IMR-90 (cell line): Measurements from ENCODE around the gene ABHD1. TPM values are rescaled to one million over a fixed set of nuclear protein-coding genes. Genes with fewer than 3 reads are reported as not detected.

Source experiments
- ATAC-seq: fragments of 200-7000 bp; cut with Tn5 transposase; 2 replicates; pipeline ENCODE4 v1.9.1; 2020; ENCODE audit warnings: low read depth, mild to moderate bottlenecking, moderate library complexity
- BruUV-seq: library from RNA; stranded (reverse); fragments of 400-500 nt; replicated peaks from 2 replicates; lab custom pipeline; 2021; lab: Mats Ljungman, UMichigan
- CTCF ChIA-PET: fragments of 300-600 bp; formaldehyde crosslinking; extraction: SDS; loops from one replicate; lab custom pipeline; 2021; ENCODE audit warnings: antibody characterized with exemption; lab: Yijun Ruan, JAX
- POLR2A ChIA-PET: fragments of 300-600 bp; sonication (Branson Sonifier 250); formaldehyde crosslinking; loops from one replicate; lab custom pipeline; 2022; ENCODE audit warnings: antibody characterized with exemption; ENCODE audit not compliant: unreplicated experiment; lab: Charles Lee
- DNase-seq: peaks from one replicate; pipeline ENCODE4 v3.0.0; 2013
- H2AFZ ChIP-seq: replicated peaks from 2 replicates; pipeline ENCODE3; 2013; ENCODE audit warnings: low read length, mild to moderate bottlenecking; ENCODE audit not compliant: poor library complexity
- H2AK5ac ChIP-seq: 2 replicates; pipeline ENCODE4 v1.6.1; 2013; ENCODE audit warnings: low read depth, low read length, inconsistent platforms
- H2AK9ac ChIP-seq: replicated peaks from 2 replicates; pipeline ENCODE3; 2013; ENCODE audit warnings: mild to moderate bottlenecking, low read depth, low read length, moderate library complexity; ENCODE audit not compliant: poor library complexity
- H2BK120ac ChIP-seq: 2 replicates; pipeline ENCODE4 v1.6.1; 2013; ENCODE audit warnings: low read depth, low read length, inconsistent platforms
- H2BK15ac ChIP-seq: 3 replicates; pipeline ENCODE4 v1.6.1; 2013; ENCODE audit warnings: low read depth, low read length, inconsistent platforms
- H2BK20ac ChIP-seq: 2 replicates; pipeline ENCODE4 v1.6.1; 2013; ENCODE audit warnings: low read depth, mild to moderate bottlenecking, inconsistent platforms, low read length, moderate library complexity
- H2BK5ac ChIP-seq: 2 replicates; pipeline ENCODE4 v1.6.1; 2013; ENCODE audit warnings: mild to moderate bottlenecking, low read depth, low read length, inconsistent platforms; ENCODE audit not compliant: poor library complexity, severe bottlenecking
- H3K14ac ChIP-seq: replicated peaks from 2 replicates; pipeline ENCODE4 v1.6.1; 2013; ENCODE audit warnings: low read depth, low read length, inconsistent platforms
- H3K18ac ChIP-seq: 2 replicates; pipeline ENCODE4 v1.6.1; 2013; ENCODE audit warnings: low read depth, low read length, control low read depth
- H3K23ac ChIP-seq: 2 replicates; pipeline ENCODE4 v1.6.1; 2013; ENCODE audit warnings: low read depth, low read length, inconsistent platforms
- H3K27ac ChIP-seq: 2 replicates; pipeline ENCODE4 v1.5.1; 2013; ENCODE audit warnings: mild to moderate bottlenecking, control low read depth, low read length; ENCODE audit not compliant: insufficient read depth
- H3K27me3 ChIP-seq: 2 replicates; pipeline ENCODE4 v1.6.1; 2013; ENCODE audit warnings: low read length; ENCODE audit not compliant: control insufficient read depth, insufficient read depth
- H3K36me3 ChIP-seq: 2 replicates; pipeline ENCODE4 v1.6.1; 2013; ENCODE audit warnings: low read length, mixed read lengths; ENCODE audit not compliant: control insufficient read depth, insufficient read depth
- H3K4ac ChIP-seq: 2 replicates; pipeline ENCODE4 v1.6.1; 2013; ENCODE audit warnings: low read depth, low read length, inconsistent platforms
- H3K4me1 ChIP-seq: 2 replicates; pipeline ENCODE4 v1.6.1; 2013; ENCODE audit warnings: low read length, mixed read lengths; ENCODE audit not compliant: control insufficient read depth, insufficient read depth
- H3K4me2 ChIP-seq: 2 replicates; pipeline ENCODE4 v1.6.1; 2013; ENCODE audit warnings: low read depth, mild to moderate bottlenecking, control low read depth, low read length, moderate library complexity
- H3K4me3 ChIP-seq: 2 replicates; pipeline ENCODE4 v1.5.1; 2013; ENCODE audit warnings: low read depth, mild to moderate bottlenecking, control low read depth, low read length, moderate library complexity; ENCODE audit not compliant: insufficient read depth
- H3K56ac ChIP-seq: 2 replicates; pipeline ENCODE4 v1.6.1; 2013; ENCODE audit warnings: low read length, inconsistent platforms; ENCODE audit not compliant: insufficient read depth; ENCODE audit errors: extremely low read depth
- H3K79me1 ChIP-seq, 2 experiments: 2 replicates each; pipeline ENCODE4 v1.6.1; 2013; ENCODE audit warnings: low read length in 2 of 2, inconsistent platforms in 1 of 2, low read depth in 1 of 2
- H3K9ac ChIP-seq: 2 replicates; pipeline ENCODE4 v1.6.1; 2013; ENCODE audit warnings: low read depth, low read length, control low read depth
- H3K9me1 ChIP-seq: 2 replicates; pipeline ENCODE4 v1.6.1; 2013; ENCODE audit warnings: low read length, inconsistent platforms; ENCODE audit not compliant: insufficient read depth
- H3K9me3 ChIP-seq: 2 replicates; pipeline ENCODE4 v1.6.1; 2013; ENCODE audit warnings: low read length; ENCODE audit not compliant: control insufficient read depth, insufficient read depth
- H4K20me1 ChIP-seq: 2 replicates; pipeline ENCODE4 v1.6.1; 2013; ENCODE audit warnings: low read length, inconsistent platforms; ENCODE audit not compliant: insufficient read depth
- H4K5ac ChIP-seq: 2 replicates; pipeline ENCODE4 v1.6.1; 2013; ENCODE audit warnings: mild to moderate bottlenecking, low read depth, low read length, control low read depth
- H4K8ac ChIP-seq, 2 experiments: 2 replicates each; pipeline ENCODE4 v1.6.1; 2013; ENCODE audit warnings: low read depth in 2 of 2, low read length in 2 of 2, control low read depth in 1 of 2, inconsistent platforms in 1 of 2
- H4K91ac ChIP-seq: 2 replicates; pipeline ENCODE4 v1.6.1; 2013; ENCODE audit warnings: low read depth, low read length, inconsistent platforms; ENCODE audit not compliant: insufficient read depth
- BHLHE40 ChIP-seq: fragments of 150-350 bp; IDR thresholded peaks from 2 replicates; pipeline ENCODE4 v1.6.1; 2016; ENCODE audit warnings: mild to moderate bottlenecking, low read depth, low read length
- CHD1 ChIP-seq: IDR thresholded peaks from 2 replicates; pipeline ENCODE4 v1.6.1; 2012; ENCODE audit warnings: low read depth, low read length, improper control_type of control experiment
- CTCF ChIP-seq: conservative IDR thresholded peaks from 2 replicates; pipeline ENCODE4 v1.5.1; 2012; ENCODE audit warnings: mild to moderate bottlenecking, low read depth, low read length, improper control_type of control experiment
- ELK1 ChIP-seq: fragments of 150-350 bp; IDR thresholded peaks from 2 replicates; pipeline ENCODE4 v1.6.1; 2016; ENCODE audit warnings: low read depth, mild to moderate bottlenecking, low read length, moderate library complexity, borderline replicate concordance
- FOS ChIP-seq: fragments of 150-350 bp; IDR thresholded peaks from 2 replicates; pipeline ENCODE4 v1.6.1; 2016; ENCODE audit warnings: low read depth, low read length
- MAFK ChIP-seq: IDR thresholded peaks from 2 replicates; pipeline ENCODE4 v1.6.1; 2012; ENCODE audit warnings: low read depth, low read length, improper control_type of control experiment
- MXI1 ChIP-seq: IDR thresholded peaks from 2 replicates; pipeline ENCODE4 v1.6.1; 2012; ENCODE audit warnings: low read depth, mild to moderate bottlenecking, low read length, moderate library complexity, borderline replicate concordance
- NFE2L2 ChIP-seq: fragments of 150-350 bp; IDR thresholded peaks from 2 replicates; pipeline ENCODE4 v1.6.1; 2016; ENCODE audit warnings: low read depth, mild to moderate bottlenecking, low read length
- POLR2A ChIP-seq: IDR thresholded peaks from 2 replicates; pipeline ENCODE4 v1.6.1; 2012; ENCODE audit warnings: mild to moderate bottlenecking, low read depth, low read length
- RAD21 ChIP-seq: IDR thresholded peaks from 2 replicates; pipeline ENCODE4 v1.6.1; 2012; ENCODE audit warnings: low read length, improper control_type of control experiment
- RCOR1 ChIP-seq: IDR thresholded peaks from 2 replicates; pipeline ENCODE4 v1.6.1; 2012; ENCODE audit warnings: mild to moderate bottlenecking, low read length, improper control_type of control experiment; ENCODE audit not compliant: insufficient replicate concordance
- RFX5 ChIP-seq: IDR thresholded peaks from 2 replicates; pipeline ENCODE4 v1.8.0; 2012; ENCODE audit warnings: low read depth, mild to moderate bottlenecking, low read length, moderate library complexity
- SMC3 ChIP-seq: fragments of 150-350 bp; IDR thresholded peaks from 2 replicates; pipeline ENCODE4 v1.6.1; 2016; ENCODE audit warnings: low read depth, mild to moderate bottlenecking, antibody characterized with exemption, low read length, moderate library complexity
- WGBS, 2 experiments: methylation state at CpG; one replicate each; pipeline versions ENCODE4 v1.1.5 to v1.1.7; 2013; ENCODE audit warnings: missing lambda C conversion rate in 2 of 2; ENCODE audit not compliant: insufficient read length in 1 of 2; ENCODE audit errors: extremely low coverage in 2 of 2; 5-methylcytosine and 5-hydroxymethylcytosine counted together
- dilution Hi-C: fragments of 300-500 bp; cut with HindIII; formaldehyde crosslinking; loops from one replicate; pipeline ENCODE4 v1.14.3; 2018; ENCODE audit warnings: low sequenced_read_pairs; ENCODE audit not compliant: unreplicated experiment
- in situ Hi-C: fragments of 300-500 bp; cut with MboI; formaldehyde crosslinking; loops from 3 replicates; pipeline ENCODE4 v1.14.3; 2019; ENCODE audit warnings: low sequenced_read_pairs, inconsistent platforms, mixed read lengths
- intact Hi-C: fragments of 100-400 bp; cut with micrococcal nuclease; formaldehyde crosslinking; loops from 2 replicates; pipeline ENCODE4 v1.10.0; 2022
- polyA plus RNA-seq, 3 experiments: library from polyadenylated mRNA; depleted of rRNA; stranded (reverse); fragments of >200 nt; gene quantifications; 2 replicates each; pipeline ENCODE4 v1.2.3, GENCODE V29; 2012; ENCODE audit warnings: low replicate concordance in 1 of 3
- total RNA-seq: library from RNA; depleted of rRNA; stranded (reverse); fragments of >200 nt; gene quantifications from 2 replicates; pipeline ENCODE4 v1.2.3, GENCODE V29; 2012
- TF ChIP-seq, protein P1 (sequence below): fragments of 150-350 bp; IDR thresholded peaks from 2 replicates; pipeline ENCODE4 v1.6.1; 2017; ENCODE audit warnings: mild to moderate bottlenecking, antibody characterized with exemption, low read length, low read depth

Gene ABHD1
- total and polyA plus RNA-seq, 2 of the 4 experiments (the other 2 are of a cell fraction), result 0.24 TPM; not detected in 1

DNA sequence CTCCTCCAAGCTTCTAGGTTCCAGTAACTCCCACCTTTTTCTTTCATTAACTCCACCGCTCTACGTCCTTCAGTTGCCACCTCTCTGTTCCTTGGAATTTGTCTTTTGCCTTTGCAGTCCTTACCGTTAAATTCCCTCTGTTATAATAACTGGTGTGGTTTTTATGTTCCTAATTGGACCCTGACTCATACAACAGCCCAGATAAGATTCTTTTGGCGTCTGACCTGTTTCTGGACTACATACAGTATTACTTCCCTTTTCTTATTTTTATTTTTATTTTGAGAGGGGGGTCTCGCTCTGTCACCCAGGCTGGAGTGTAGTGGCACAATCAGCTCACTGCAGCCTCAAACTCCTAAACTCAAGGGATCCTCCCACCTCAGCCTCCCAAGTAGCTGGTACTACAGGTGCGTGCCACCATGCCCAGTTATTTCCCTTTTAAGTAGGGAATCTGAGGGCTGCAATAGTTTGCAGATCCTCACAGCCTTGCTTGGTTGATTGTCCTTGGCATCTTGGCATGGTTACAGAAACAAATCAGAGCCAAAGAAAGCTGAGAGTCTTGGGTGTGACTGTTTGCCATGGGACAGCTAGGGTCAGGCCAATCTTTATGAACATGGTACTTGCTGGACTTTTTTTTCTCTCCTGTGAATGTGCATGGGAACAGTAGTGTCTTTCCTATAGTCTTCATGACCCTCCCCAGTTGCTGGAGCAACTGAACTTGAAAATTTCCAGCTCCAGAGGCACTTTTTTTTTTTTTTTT, 47.1 kb downstream of the ABHD1 start:
- no peak overlapping the region for H2BK120ac ChIP-seq
- no peaks in the 10 kb centered on the region for H3K9me3 ChIP-seq
- H2BK5ac ChIP-seq, result no peak overlapping the region
- H3K27me3 ChIP-seq, result peaks cover 67% of the 10 kb centered on the region
- H3K4me3 ChIP-seq, result no peak overlapping the region
- no CpG with 5 or more reads among the region's 6 CpGs for WGBS, 2 experiments
- H3K27ac ChIP-seq, result no peak overlapping the region
- H3K4me1 ChIP-seq, result no peaks in the 10 kb centered on the region
- no peak overlapping the region for H3K9ac ChIP-seq
- no peak overlapping the region for H4K8ac ChIP-seq
- no peak overlapping the region for H3K23ac ChIP-seq
- no peak overlapping the region for H3K4me2 ChIP-seq
- H4K91ac ChIP-seq, result no peak overlapping the region
- no peaks in the 10 kb centered on the region for H3K9me1 ChIP-seq
- no peak overlapping the region for H2AFZ ChIP-seq
- ATAC-seq (no peak), DNase-seq (no peak)
- no peaks in the 10 kb centered on the region for H3K79me1 ChIP-seq
- no peak overlapping the region for H2BK20ac ChIP-seq
- no peak overlapping the region for H2BK15ac ChIP-seq
- CTCF ChIA-PET, result interaction anchor here (0.6 to 1.6 kb wide), 4 partner anchors 10 to 135 kb away, joined by 3 to 7 read pairs (median 5); no protein-coding TSS in a partner anchor
- intact Hi-C loops (loop anchor here (1.0 kb wide), 1 partner anchor 21 kb away; no protein-coding TSS in a partner anchor), dilution Hi-C loops (no loop called here), in situ Hi-C loops (no loop called here)
- H2AK5ac ChIP-seq, result no peak overlapping the region
- H3K4ac ChIP-seq, result no peak overlapping the region
- POLR2A ChIA-PET, result no interaction called here
- TF ChIP-seq ELK1 (no peak), CHD1 (no peak), MAFK (no peak), RCOR1 (no peak), CTCF (no peak), MXI1 (no peak), RAD21 (no peak), RFX5 (no peak), SMC3 (no peak), POLR2A (no peak), BHLHE40 (no peak), FOS (no peak), NFE2L2 (no peak)
- TF ChIP-seq, protein P1, sequence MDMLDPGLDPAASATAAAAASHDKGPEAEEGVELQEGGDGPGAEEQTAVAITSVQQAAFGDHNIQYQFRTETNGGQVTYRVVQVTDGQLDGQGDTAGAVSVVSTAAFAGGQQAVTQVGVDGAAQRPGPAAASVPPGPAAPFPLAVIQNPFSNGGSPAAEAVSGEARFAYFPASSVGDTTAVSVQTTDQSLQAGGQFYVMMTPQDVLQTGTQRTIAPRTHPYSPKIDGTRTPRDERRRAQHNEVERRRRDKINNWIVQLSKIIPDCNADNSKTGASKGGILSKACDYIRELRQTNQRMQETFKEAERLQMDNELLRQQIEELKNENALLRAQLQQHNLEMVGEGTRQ, result no peak
- no peak overlapping the region for H3K18ac ChIP-seq
- H2AK9ac ChIP-seq, result no peak overlapping the region
- no peaks in the 10 kb centered on the region for H4K20me1 ChIP-seq
- no peak overlapping the region for H3K14ac ChIP-seq
- H3K56ac ChIP-seq, result no peak overlapping the region
- no TSS peak for BruUV-seq
- no peak overlapping the region for H4K5ac ChIP-seq
- H3K36me3 ChIP-seq, result no peaks in the 10 kb centered on the region
